ENCODE results near the gene AFF1. TPM values are rescaled to one million over a fixed set of nuclear protein-coding genes. Genes with fewer than 3 reads are reported as not detected.
"Not testable (repeated sequence)": the region's sequence is repeated elsewhere in the genome, so short reads cannot be mapped to it uniquely, and the experiment has no call there.

Gene AFF1
- total RNA-seq, 2 experiments from 2014 or later, result 50.3 to 51.2 TPM

DNA sequence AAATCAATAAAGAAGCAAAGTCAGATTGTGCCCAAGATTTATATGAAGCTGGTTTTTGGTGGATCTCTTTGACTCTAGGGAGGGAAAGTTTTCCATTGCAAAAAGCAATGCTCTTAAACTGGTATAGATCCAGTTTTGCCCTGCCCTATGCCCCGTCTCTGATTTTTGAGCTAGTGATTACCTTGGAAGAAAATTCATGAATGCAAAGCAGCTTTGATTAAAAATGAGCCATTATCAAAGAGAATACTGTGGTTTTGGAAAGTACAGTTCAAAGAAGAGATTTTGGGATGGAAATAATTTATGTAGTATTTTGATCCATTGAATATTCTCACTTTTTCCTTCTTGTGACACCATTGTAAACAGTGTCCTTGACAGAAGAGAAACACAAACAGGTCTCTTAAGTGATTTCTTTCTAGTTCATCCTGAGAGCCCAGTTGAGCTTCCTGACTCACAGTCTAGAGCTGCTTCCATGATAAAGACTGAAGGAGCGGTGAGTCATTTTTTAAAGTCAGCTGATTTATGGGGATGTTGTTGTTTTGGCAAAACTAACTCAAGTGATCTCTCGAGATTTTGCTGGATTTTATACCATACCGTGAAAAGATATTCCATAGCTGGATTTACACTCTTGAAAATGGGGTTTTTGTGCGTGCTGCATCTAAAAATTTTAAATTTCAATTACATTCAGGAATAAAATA lies 76.7 kb downstream of the AFF1 start:
- Mint-ChIP-seq H3K36me3 (ENCODE audit: low read depth) (peaks cover 9% of the 10 kb centered on the region), H3K4me3 (peak overlapping the region; percentile 35), H3K27me3 (no peaks in the 10 kb centered on the region), H3K27ac (no peak overlapping the region), H3K4me1 (ENCODE audit: low read depth) (peaks cover 81% of the 10 kb centered on the region), H3K9me3 (no peaks in the 10 kb centered on the region)
- no peak overlapping the region for H3K4me3 ChIP-seq (ENCODE audit: low read length)
- CTCF ChIA-PET, result interaction anchor here (0.6 to 1.8 kb wide), 6 partner anchors 46 to 224 kb away, joined by 3 to 9 read pairs (median 5); partner anchors contain the start of gene AFF1
- POLR2A ChIA-PET, result interaction anchor here (1.3 to 2.2 kb wide), 2 partner anchors 13 to 76 kb away, joined by 3 to 16 read pairs; partner anchors contain the start of gene AFF1
- no peaks in the 10 kb centered on the region for H3K9me3 ChIP-seq (ENCODE audit: control insufficient read depth in 1 of 2, insufficient read depth in 1 of 2, low read length in 2 of 2)
- TF ChIP-seq, protein P1, sequence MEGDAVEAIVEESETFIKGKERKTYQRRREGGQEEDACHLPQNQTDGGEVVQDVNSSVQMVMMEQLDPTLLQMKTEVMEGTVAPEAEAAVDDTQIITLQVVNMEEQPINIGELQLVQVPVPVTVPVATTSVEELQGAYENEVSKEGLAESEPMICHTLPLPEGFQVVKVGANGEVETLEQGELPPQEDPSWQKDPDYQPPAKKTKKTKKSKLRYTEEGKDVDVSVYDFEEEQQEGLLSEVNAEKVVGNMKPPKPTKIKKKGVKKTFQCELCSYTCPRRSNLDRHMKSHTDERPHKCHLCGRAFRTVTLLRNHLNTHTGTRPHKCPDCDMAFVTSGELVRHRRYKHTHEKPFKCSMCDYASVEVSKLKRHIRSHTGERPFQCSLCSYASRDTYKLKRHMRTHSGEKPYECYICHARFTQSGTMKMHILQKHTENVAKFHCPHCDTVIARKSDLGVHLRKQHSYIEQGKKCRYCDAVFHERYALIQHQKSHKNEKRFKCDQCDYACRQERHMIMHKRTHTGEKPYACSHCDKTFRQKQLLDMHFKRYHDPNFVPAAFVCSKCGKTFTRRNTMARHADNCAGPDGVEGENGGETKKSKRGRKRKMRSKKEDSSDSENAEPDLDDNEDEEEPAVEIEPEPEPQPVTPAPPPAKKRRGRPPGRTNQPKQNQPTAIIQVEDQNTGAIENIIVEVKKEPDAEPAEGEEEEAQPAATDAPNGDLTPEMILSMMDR (IDR thresholded peaks at IDR 0.05), result no peak
- ATAC-seq (ENCODE audit: poor library complexity) (no peak), DNase-seq (peak in 2 of 14 experiments; percentile 45 to 55)
- intact Hi-C loops (cut with DNase I, micrococcal nuclease), result no loop called here
- no peaks in the 10 kb centered on the region for H3K27me3 ChIP-seq (ENCODE audit: control insufficient read depth in 1 of 2, insufficient read depth in 2 of 2, low read length in 2 of 2)
- no peak overlapping the region for H3K27ac ChIP-seq (ENCODE audit: low read depth in 1 of 2, low read length in 2 of 2)
- H3K4me1 ChIP-seq (ENCODE audit: insufficient read depth, low read length), result peaks cover 21% of the 10 kb centered on the region
- no peaks in the 10 kb centered on the region for H3K36me3 ChIP-seq (ENCODE audit: insufficient read depth, low read length)

DNA sequence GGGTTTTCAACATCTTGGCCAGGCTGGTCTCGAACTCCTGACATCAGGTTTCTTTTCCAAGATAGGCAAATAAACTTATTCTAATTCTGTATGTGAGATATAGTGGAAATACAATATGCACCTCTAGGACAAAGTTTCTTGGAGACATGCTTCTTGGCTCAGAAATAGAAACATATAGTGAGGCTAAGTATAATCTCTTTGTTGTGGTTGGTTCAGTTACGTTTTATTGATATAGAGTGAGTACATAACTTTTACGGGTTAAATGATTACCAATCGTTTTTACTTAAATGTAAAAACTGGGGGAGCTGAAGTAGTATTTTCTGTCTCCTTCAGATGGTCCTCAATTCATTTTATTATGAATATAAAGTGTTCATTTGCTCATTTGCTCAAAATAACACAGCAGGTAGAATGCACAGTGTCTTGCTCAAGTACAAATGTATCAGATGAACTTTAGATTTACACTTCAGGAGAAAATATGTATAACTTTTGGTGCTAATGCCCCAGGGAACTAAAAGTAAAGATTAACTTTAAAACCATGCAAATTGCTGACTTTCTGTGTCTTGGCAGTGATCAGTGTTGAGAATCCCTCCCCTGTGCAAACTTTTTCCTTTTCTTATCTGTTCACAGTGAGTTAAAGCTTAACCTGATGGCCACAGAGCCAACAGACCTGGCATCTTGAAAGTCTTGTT lies 77.6 kb downstream of the AFF1 start:
- no peaks in the 10 kb centered on the region for H3K9me3 ChIP-seq (ENCODE audit: control insufficient read depth in 1 of 2, insufficient read depth in 1 of 2, low read length in 2 of 2)
- peaks cover 89% of the 10 kb centered on the region for H3K4me1 Mint-ChIP-seq (ENCODE audit: low read depth)
- no peaks in the 10 kb centered on the region for H3K9me3 Mint-ChIP-seq
- DNase-seq (no peak), ATAC-seq (ENCODE audit: poor library complexity) (no peak)
- no peaks in the 10 kb centered on the region for H3K27me3 Mint-ChIP-seq
- H3K36me3 Mint-ChIP-seq (ENCODE audit: low read depth), result peaks cover 6% of the 10 kb centered on the region
- ChIA-PET POLR2A (interaction anchor here (1.3 to 2.2 kb wide), 2 partner anchors 14 to 77 kb away, joined by 3 to 16 read pairs; partner anchors contain the start of gene AFF1), CTCF (interaction anchor here (0.7 to 1.8 kb wide), 5 partner anchors 31 to 223 kb away, joined by 3 to 9 read pairs (median 6); partner anchors contain the start of gene AFF1)
- TF ChIP-seq, protein P1 (IDR thresholded peaks at IDR 0.05), result no peak
- peaks cover 23% of the 10 kb centered on the region for H3K4me1 ChIP-seq (ENCODE audit: insufficient read depth, low read length)
- H3K4me3 ChIP-seq (ENCODE audit: low read length), result no peak overlapping the region
- no peak overlapping the region for H3K27ac Mint-ChIP-seq
- no peaks in the 10 kb centered on the region for H3K27me3 ChIP-seq (ENCODE audit: control insufficient read depth in 1 of 2, insufficient read depth in 2 of 2, low read length in 2 of 2)
- H3K27ac ChIP-seq (ENCODE audit: low read depth in 1 of 2, low read length in 2 of 2), result no peak overlapping the region
- intact Hi-C loops (cut with DNase I, micrococcal nuclease), result no loop called here
- H3K36me3 ChIP-seq (ENCODE audit: insufficient read depth, low read length), result no peaks in the 10 kb centered on the region
- no peak overlapping the region for H3K4me3 Mint-ChIP-seq

DNA sequence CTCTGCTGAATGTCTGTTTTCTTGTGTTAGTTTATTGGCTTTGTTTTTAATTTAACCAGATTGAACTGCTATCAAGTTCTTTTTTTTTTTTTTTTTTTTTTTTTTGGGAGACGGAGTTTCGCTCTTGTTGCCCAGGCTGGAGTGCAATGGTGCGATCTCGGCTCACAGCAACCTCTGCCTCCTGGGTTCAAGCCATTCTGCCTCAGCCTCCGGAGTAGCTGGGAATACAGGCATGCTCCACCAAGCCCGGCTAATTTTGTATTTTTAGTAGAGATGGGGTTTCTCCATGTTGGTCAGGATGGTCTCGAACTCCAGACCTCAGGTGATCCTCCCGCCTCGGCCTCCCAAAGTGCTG lies 78.1 kb downstream of the AFF1 start:
- H3K9me3 Mint-ChIP-seq; H3K36me3 Mint-ChIP-seq (ENCODE audit: low read depth); H3K27me3 ChIP-seq (ENCODE audit: control insufficient read depth in 1 of 2, insufficient read depth in 2 of 2, low read length in 2 of 2); DNase-seq; H3K9me3 ChIP-seq (ENCODE audit: control insufficient read depth in 1 of 2, insufficient read depth in 1 of 2, low read length in 2 of 2); ATAC-seq (ENCODE audit: poor library complexity); H3K27ac ChIP-seq (ENCODE audit: low read depth in 1 of 2, low read length in 2 of 2); H3K27me3 Mint-ChIP-seq; H3K36me3 ChIP-seq (ENCODE audit: insufficient read depth, low read length); H3K4me3 Mint-ChIP-seq; H3K4me3 ChIP-seq (ENCODE audit: low read length); intact Hi-C loops (cut with DNase I, micrococcal nuclease); H3K27ac Mint-ChIP-seq: not testable (repeated sequence)
- H3K4me1 ChIP-seq (ENCODE audit: insufficient read depth, low read length), result peaks cover 23% of the 10 kb centered on the region
- H3K4me1 Mint-ChIP-seq (ENCODE audit: low read depth), result peaks cover 90% of the 10 kb centered on the region
- ChIA-PET CTCF (interaction anchor here (0.7 to 1.8 kb wide), 3 partner anchors 31 to 223 kb away, joined by 3 to 7 read pairs (median 4); partner anchors contain the start of gene AFF1), POLR2A (interaction anchor here (2.2 kb wide), 1 partner anchor 78 kb away, joined by 16 read pairs; the partner anchor contains the start of gene AFF1)

All from CD4-positive, alpha-beta T cell (primary cell).